ENCODE data around the gene BAG5. TPM values are rescaled to one million over a fixed set of nuclear protein-coding genes. Genes with fewer than 3 reads are reported as not detected.

The BAG5 gene
- total and polyA plus RNA-seq, 2 experiments from 2014 or later, result 25.8 to 28.6 TPM

GRCh38 chr14:103552846-103553210 lies 9.6 kb downstream of the BAG5 start:
- Histone ChIP-seq H3K4me2 (ENCODE audit: unreplicated experiment) (no peak overlapping the region), H3K9me3 (ENCODE audit: low read depth) (no peaks in the 10 kb centered on the region), H3K9me2 (ENCODE audit: insufficient read depth) (no peaks in the 10 kb centered on the region), H3F3A (ENCODE audit: insufficient read depth) (peaks cover 32% of the 10 kb centered on the region), H3K4me1 (ENCODE audit: insufficient read depth) (peaks cover 34% of the 10 kb centered on the region), H4K20me1 (ENCODE audit: insufficient read depth) (no peaks in the 10 kb centered on the region), H3K9ac (peak overlapping the region; percentile 74; the same call in 1 of the 2 replicates), H3K79me2 (ENCODE audit: insufficient read depth) (peaks cover 34% of the 10 kb centered on the region), H3K4me3 (no peak overlapping the region), H3K27me3 (replicated peaks; ENCODE audit: insufficient read depth) (no peaks in the 10 kb centered on the region), H3K27ac (peak overlapping the region; percentile 90), H3K36me3 (ENCODE audit: low read depth) (no peaks in the 10 kb centered on the region), H2AFZ (0 out of 2 replicates have a peak overlapping the region, but pooled peaks have one; percentile 65)
- TF ChIP-seq EZH2 (IDR thresholded peaks at IDR 0.05; ENCODE audit: insufficient read depth, poor library complexity, severe bottlenecking) (no peak), EZH2phosphoT487 (IDR thresholded peaks at IDR 0.05; ENCODE audit: insufficient read depth, low read depth) (no peak)
- 87 to 88% methylated on average over 11 of the region's 11 CpGs for WGBS, 2 experiments (ENCODE audit: low coverage in 1 of 2, low lambda C conversion rate in 2 of 2, missing lambda C conversion rate in 2 of 2)
- DNase-seq, result no peak
- in situ Hi-C loops (cut with MboI), result no loop called here

GRCh38 chr14:103552011-103552845 lies 10.2 kb downstream of the BAG5 start:
- Histone ChIP-seq H2AFZ (peak overlapping the region; percentile 65), H4K20me1 (ENCODE audit: insufficient read depth) (no peaks in the 10 kb centered on the region), H3F3A (ENCODE audit: insufficient read depth) (peaks cover 26% of the 10 kb centered on the region), H3K4me1 (ENCODE audit: insufficient read depth) (peaks cover 29% of the 10 kb centered on the region), H3K36me3 (ENCODE audit: low read depth) (no peaks in the 10 kb centered on the region), H3K9ac (peak overlapping the region; percentile 74), H3K79me2 (ENCODE audit: insufficient read depth) (peaks cover 28% of the 10 kb centered on the region), H3K27ac (peak overlapping the region; percentile 90), H3K9me3 (ENCODE audit: low read depth) (no peaks in the 10 kb centered on the region), H3K4me3 (peak overlapping the region; percentile 9), H3K4me2 (ENCODE audit: unreplicated experiment) (peak overlapping the region; percentile 50), H3K27me3 (replicated peaks; ENCODE audit: insufficient read depth) (no peaks in the 10 kb centered on the region), H3K9me2 (ENCODE audit: insufficient read depth) (no peaks in the 10 kb centered on the region)
- in situ Hi-C loops (cut with MboI), result no loop called here
- TF ChIP-seq EZH2phosphoT487 (IDR thresholded peaks at IDR 0.05; ENCODE audit: insufficient read depth, low read depth) (no peak), EZH2 (IDR thresholded peaks at IDR 0.05; ENCODE audit: insufficient read depth, poor library complexity, severe bottlenecking) (no peak)
- DNase-seq, result peak; percentile 86
- WGBS, 2 experiments (ENCODE audit: low coverage in 1 of 2, low lambda C conversion rate in 2 of 2, missing lambda C conversion rate in 2 of 2), result 9 to 15% methylated on average over 18 of the region's 18 CpGs

- H3K4me1 ChIP-seq (ENCODE audit: insufficient read depth), result peaks cover 29% of the 10 kb centered on the region
- peak overlapping the region; percentile 50 for H3K4me2 ChIP-seq (ENCODE audit: unreplicated experiment)
- H3K9me3 ChIP-seq (ENCODE audit: low read depth), result no peaks in the 10 kb centered on the region
- peak overlapping the region; percentile 74 for H3K9ac ChIP-seq
- no peaks in the 10 kb centered on the region for H3K36me3 ChIP-seq (ENCODE audit: low read depth)
- in situ Hi-C loops (cut with MboI), result no loop called here
- no peaks in the 10 kb centered on the region for H3K9me2 ChIP-seq (ENCODE audit: insufficient read depth)
- peaks cover 19% of the 10 kb centered on the region for H3K79me2 ChIP-seq (ENCODE audit: insufficient read depth)
- H3K4me3 ChIP-seq, result peak overlapping the region; percentile 9; the same call in 1 of the 2 replicates
- WGBS, 2 experiments (ENCODE audit: low coverage in 1 of 2, low lambda C conversion rate in 2 of 2, missing lambda C conversion rate in 2 of 2), result 18 to 22% methylated on average over 17 of the region's 17 CpGs
- no peaks in the 10 kb centered on the region for H3K27me3 ChIP-seq (replicated peaks; ENCODE audit: insufficient read depth)
- H3F3A ChIP-seq (ENCODE audit: insufficient read depth), result peaks cover 17% of the 10 kb centered on the region
- H3K27ac ChIP-seq, result peak overlapping the region; percentile 90
- H4K20me1 ChIP-seq (ENCODE audit: insufficient read depth), result no peaks in the 10 kb centered on the region
- TF ChIP-seq EZH2 (IDR thresholded peaks at IDR 0.05; ENCODE audit: insufficient read depth, poor library complexity, severe bottlenecking), result no peak
- TF ChIP-seq EZH2phosphoT487 (IDR thresholded peaks at IDR 0.05; ENCODE audit: insufficient read depth, low read depth), result no peak
- DNase-seq, result peak; percentile 70
- peak overlapping the region; percentile 65 for H2AFZ ChIP-seq
These were observed 11.1 kb downstream of the BAG5 start for GRCh38 chr14:103551338-103551762.

GRCh38 chr14:103550451-103551337 lies 11.8 kb downstream of the BAG5 start:
- Histone ChIP-seq H3K9me3 (ENCODE audit: low read depth) (no peaks in the 10 kb centered on the region), H3K9me2 (ENCODE audit: insufficient read depth) (no peaks in the 10 kb centered on the region), H3K36me3 (ENCODE audit: low read depth) (no peaks in the 10 kb centered on the region), H3K27ac (peak overlapping the region; percentile 90), H3K4me3 (no peak overlapping the region), H3K4me2 (ENCODE audit: unreplicated experiment) (no peak overlapping the region), H3K79me2 (ENCODE audit: insufficient read depth) (peaks cover 13% of the 10 kb centered on the region), H3K9ac (peak overlapping the region; percentile 74), H4K20me1 (ENCODE audit: insufficient read depth) (no peaks in the 10 kb centered on the region), H3F3A (ENCODE audit: insufficient read depth) (peaks cover 17% of the 10 kb centered on the region), H3K27me3 (replicated peaks; ENCODE audit: insufficient read depth) (no peaks in the 10 kb centered on the region), H3K4me1 (ENCODE audit: insufficient read depth) (peaks cover 29% of the 10 kb centered on the region), H2AFZ (peak overlapping the region; percentile 65; the same call in 1 of the 2 replicates)
- peak; percentile 45 for DNase-seq
- TF ChIP-seq EZH2phosphoT487 (IDR thresholded peaks at IDR 0.05; ENCODE audit: insufficient read depth, low read depth), result no peak
- TF ChIP-seq EZH2 (IDR thresholded peaks at IDR 0.05; ENCODE audit: insufficient read depth, poor library complexity, severe bottlenecking), result no peak
- 33 to 44% methylated on average over 12 to 22 of the region's 22 CpGs for WGBS, 2 experiments (ENCODE audit: low coverage in 1 of 2, low lambda C conversion rate in 2 of 2, missing lambda C conversion rate in 2 of 2)
- in situ Hi-C loops (cut with MboI), result no loop called here
